K562 (cell line): ENCODE data around the gene NME4. TPM values are rescaled to one million over a fixed set of nuclear protein-coding genes. Genes with fewer than 3 reads are reported as not detected.
A peak's percentile ranks its signal among the peaks of the same experiment; 100 is the strongest.

Source experiments
- GABPA ChIP-seq: fragments of 200-800 bp; sonication (Bioruptor generic); conservative IDR thresholded peaks from 2 replicates; pipeline ENCODE4 v1.6.1; 2016; ENCODE audit warnings: low read depth, missing genetic modification characterization, missing compliant biosample characterization
- HMGXB4 ChIP-seq: sonication (generic); formaldehyde crosslinking; IDR thresholded peaks from 2 replicates; pipeline ENCODE4 v1.8.1; 2023; ENCODE audit warnings: mild to moderate bottlenecking, missing genetic modification reagents
- HOMEZ ChIP-seq: fragments of 250-450 bp; sonication (Bioruptor Pico); IDR thresholded peaks from 2 replicates; pipeline ENCODE4 v1.4.0; 2020; ENCODE audit warnings: mild to moderate bottlenecking, moderate library complexity
- MAX ChIP-seq: sonication (generic); formaldehyde crosslinking; IDR thresholded peaks from 2 replicates; pipeline ENCODE4 v1.9.0; 2022; ENCODE audit warnings: mild to moderate bottlenecking, missing genetic modification reagents
- MGA ChIP-seq: fragments of 450-650 bp; IDR thresholded peaks from 2 replicates; pipeline ENCODE4 v1.6.1; 2016; ENCODE audit warnings: mild to moderate bottlenecking, moderate library complexity
- SIRT6 ChIP-seq: IDR thresholded peaks from one replicate; pipeline ENCODE4 v1.6.1; 2012; ENCODE audit warnings: low read depth, mild to moderate bottlenecking, control low read depth, inconsistent platforms, low read length, moderate library complexity
- ZNF146 ChIP-seq: IDR thresholded peaks from one replicate; pipeline ENCODE4 v1.6.1; 2018; ENCODE audit warnings: missing compliant biosample characterization; ENCODE audit not compliant: unreplicated experiment
- ZNF23 ChIP-seq: fragments of 250-450 bp; sonication (Bioruptor Pico); IDR thresholded peaks from 2 replicates; pipeline ENCODE4 v1.4.0; 2020; ENCODE audit warnings: mild to moderate bottlenecking
- ZNF655 ChIP-seq: fragments of 250-450 bp; sonication (Bioruptor Pico); IDR thresholded peaks from 2 replicates; pipeline ENCODE4 v1.5.0; 2021
- polyA plus RNA-seq, 8 experiments: library from polyadenylated mRNA; depleted of rRNA in 4 of 8; stranded (reverse) in 5 of 8; unstranded in 3 of 8; fragments of >200 nt; fragmentation: Nextera tagmentation in 2 of 8; fragmentation: Illumina TruSeq in 1 of 8; extraction: Ambion mirVana in 2 of 8; extraction: Trizol in 1 of 8; gene quantifications; 2 replicates each; pipeline versions ENCODE4 v1.2.1 to v1.2.3, GENCODE V29; 2011 to 2014; ENCODE audit warnings: inconsistent platforms in 1 of 8, missing spikeins in 1 of 8
- total RNA-seq, 7 experiments: library from RNA; depleted of rRNA in 6 of 7; stranded (reverse); fragments of >200 nt in 6 of 7; fragmentation: Illumina TruSeq in 2 of 7; extraction: Trizol in 2 of 7; gene quantifications; 2 replicates each; pipeline versions ENCODE4 v1.2.1 to v1.2.3, GENCODE V29; 2011 to 2021; ENCODE audit warnings: low replicate concordance in 1 of 7

NME4 gene
- total and polyA plus RNA-seq, 9 of the 15 experiments (the other 6 are each of a cell fraction or from before 2014, with no cell fraction given) = 15.4 to 264 (median 139) TPM

GRCh38 chr16:397135-397661, at the start of gene NME4 (continued):
- no peak for TF ChIP-seq MGA
- 0 out of 2 replicates have a peak, but pooled peaks have one; percentile 33 for TF ChIP-seq GABPA (tag)
- TF ChIP-seq ZNF23 (CRISPR knock-in tag) = no peak
- TF ChIP-seq SIRT6 = no peak
- TF ChIP-seq MAX = 0 out of 2 replicates have a peak, but pooled peaks have one; percentile 21
- TF ChIP-seq HMGXB4 (CRISPR knock-in tag) = 0 out of 2 replicates have a peak, but pooled peaks have one; percentile 36
- TF ChIP-seq ZNF655 = no peak
- TF ChIP-seq HOMEZ (CRISPR knock-in tag) = no peak
- no peak for TF ChIP-seq ZNF146 (CRISPR knock-in tag)
